Epithelial cell of proximal tubule (primary cell): Measurements from ENCODE around the gene STAP2. TPM values are rescaled to one million over a fixed set of nuclear protein-coding genes. Genes with fewer than 3 reads are reported as not detected.

ENCODE experiments used
- DNase-seq: peaks from one replicate; pipeline ENCODE4 v3.0.0-alpha.2; 2011; ENCODE audit warnings: low read depth
- H3K4me3 ChIP-seq: 2 replicates; pipeline ENCODE4 v1.5.1; 2011; ENCODE audit warnings: low read depth, mild to moderate bottlenecking, low read length
- total RNA-seq: library from RNA; depleted of rRNA; stranded (reverse); fragments of >200 nt; gene quantifications from 2 replicates; pipeline ENCODE4 v1.2.3, GENCODE V29; 2015
- TF ChIP-seq, protein P1 (sequence below): conservative IDR thresholded peaks from 2 replicates; pipeline ENCODE4 v1.5.1; 2012; ENCODE audit warnings: low read depth, mild to moderate bottlenecking, low read length

The STAP2 gene
- total RNA-seq, 1 donor from 2014 or later: 49.2 TPM

DNA sequence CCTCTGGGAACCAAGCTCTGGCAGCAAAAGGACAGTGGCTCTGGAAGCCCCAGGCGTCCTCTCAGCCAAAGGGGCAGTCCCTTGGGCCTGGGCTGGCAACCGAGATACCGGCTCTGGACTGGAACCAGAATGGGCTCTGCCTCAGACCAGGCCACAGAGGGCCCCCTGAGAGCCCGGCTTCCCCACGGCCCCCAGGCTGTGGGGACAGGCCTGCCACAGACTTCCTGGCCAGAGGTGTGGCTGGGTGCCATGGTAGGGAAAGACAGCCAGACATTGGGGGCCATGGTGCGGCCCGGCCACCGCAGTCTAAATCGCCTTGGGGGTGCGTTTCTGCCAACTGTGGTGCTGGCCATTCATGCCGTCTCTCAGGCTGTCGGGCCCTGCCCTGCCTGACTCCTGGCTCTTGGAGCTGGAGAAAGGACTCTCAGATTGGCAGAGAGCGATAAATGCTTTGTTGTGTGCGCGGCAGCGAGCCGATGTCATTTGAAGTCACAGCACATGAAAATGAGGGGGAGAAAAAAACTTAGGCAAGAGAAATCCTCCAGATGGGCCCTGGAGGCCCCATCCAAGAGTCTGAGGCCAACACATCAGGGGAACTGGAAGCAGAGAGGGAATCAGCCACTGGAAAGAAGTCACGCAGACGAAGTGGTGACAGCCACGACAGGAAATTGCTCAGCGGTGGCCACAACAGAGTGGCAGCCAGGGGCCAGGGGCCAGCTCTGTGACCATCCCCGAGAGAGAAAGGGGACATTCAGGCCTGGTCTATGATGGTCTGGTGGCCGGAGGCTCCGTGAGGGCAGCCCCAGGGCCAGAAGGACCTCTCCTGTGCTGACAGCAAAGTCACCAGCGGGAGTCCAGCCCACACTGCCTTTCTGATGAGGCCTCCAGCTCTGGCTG lies 35.2 kb upstream of the STAP2 start:
- DNase-seq: no peak
- TF ChIP-seq, protein P1, sequence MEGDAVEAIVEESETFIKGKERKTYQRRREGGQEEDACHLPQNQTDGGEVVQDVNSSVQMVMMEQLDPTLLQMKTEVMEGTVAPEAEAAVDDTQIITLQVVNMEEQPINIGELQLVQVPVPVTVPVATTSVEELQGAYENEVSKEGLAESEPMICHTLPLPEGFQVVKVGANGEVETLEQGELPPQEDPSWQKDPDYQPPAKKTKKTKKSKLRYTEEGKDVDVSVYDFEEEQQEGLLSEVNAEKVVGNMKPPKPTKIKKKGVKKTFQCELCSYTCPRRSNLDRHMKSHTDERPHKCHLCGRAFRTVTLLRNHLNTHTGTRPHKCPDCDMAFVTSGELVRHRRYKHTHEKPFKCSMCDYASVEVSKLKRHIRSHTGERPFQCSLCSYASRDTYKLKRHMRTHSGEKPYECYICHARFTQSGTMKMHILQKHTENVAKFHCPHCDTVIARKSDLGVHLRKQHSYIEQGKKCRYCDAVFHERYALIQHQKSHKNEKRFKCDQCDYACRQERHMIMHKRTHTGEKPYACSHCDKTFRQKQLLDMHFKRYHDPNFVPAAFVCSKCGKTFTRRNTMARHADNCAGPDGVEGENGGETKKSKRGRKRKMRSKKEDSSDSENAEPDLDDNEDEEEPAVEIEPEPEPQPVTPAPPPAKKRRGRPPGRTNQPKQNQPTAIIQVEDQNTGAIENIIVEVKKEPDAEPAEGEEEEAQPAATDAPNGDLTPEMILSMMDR: no peak
- no peak overlapping the region for H3K4me3 ChIP-seq

DNA sequence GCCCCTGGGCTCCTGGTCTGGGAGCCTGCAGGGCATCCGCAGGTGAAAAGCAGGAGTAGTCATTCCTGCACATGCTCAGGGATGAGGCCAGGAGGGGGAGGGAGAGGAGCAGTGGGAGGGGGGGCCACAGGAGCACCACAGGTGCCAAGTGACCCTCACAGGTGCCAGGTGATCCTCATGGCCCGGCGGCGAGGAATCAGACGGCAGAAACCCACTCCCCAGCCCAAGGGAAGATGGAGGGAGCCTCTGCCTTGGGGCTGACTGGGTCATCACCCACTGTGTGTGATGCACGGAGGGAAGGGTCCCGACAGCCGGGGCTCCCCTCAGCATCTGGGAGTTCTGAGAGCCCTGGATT lies 34.4 kb upstream of the STAP2 start:
- H3K4me3 ChIP-seq: no peak overlapping the region
- TF ChIP-seq, protein P1: no peak
- no peak for DNase-seq

DNA sequence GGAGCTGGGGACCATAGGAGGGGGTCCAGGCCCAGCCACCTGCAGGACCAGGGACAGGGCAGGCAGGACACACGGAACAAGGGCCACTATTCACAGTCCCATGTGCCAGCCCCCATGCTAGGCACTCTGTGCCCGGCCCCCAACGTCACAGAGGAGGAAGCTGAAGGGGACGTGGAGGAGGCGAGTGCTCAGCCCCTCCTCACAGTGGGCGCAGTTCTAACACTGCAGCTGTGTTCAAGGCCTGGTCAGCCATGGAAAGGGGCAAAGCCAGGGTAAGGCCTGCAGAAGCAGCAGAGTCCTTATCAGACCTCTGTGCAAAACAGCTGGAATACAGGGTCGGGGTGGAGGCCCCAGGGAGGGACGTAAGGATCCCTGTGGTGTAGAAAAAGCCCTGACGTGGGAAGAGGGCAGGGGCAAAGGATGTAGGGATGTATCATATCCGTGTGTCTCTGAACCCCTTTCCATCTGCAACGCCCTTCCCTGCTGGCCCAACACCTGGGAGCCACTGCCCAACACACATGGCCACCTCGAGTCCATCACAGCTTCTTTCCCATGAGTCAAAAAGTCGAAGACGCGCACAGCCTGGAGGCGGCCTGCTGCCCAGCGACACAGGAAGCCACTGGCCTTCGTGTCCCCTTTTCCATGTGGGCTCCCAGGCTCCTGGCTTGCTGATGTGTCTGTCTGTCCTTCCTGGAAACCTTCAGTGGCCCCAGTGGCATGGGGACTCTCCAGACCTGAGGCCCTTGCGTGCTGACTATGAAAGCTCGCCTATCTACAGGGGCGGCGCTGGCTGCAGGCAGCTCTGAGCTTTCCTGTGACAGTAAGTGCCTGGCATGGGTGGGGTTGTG lies 33.8 kb upstream of the STAP2 start:
- DNase-seq: no peak
- H3K4me3 ChIP-seq: no peak overlapping the region
- TF ChIP-seq, protein P1: no peak

DNA sequence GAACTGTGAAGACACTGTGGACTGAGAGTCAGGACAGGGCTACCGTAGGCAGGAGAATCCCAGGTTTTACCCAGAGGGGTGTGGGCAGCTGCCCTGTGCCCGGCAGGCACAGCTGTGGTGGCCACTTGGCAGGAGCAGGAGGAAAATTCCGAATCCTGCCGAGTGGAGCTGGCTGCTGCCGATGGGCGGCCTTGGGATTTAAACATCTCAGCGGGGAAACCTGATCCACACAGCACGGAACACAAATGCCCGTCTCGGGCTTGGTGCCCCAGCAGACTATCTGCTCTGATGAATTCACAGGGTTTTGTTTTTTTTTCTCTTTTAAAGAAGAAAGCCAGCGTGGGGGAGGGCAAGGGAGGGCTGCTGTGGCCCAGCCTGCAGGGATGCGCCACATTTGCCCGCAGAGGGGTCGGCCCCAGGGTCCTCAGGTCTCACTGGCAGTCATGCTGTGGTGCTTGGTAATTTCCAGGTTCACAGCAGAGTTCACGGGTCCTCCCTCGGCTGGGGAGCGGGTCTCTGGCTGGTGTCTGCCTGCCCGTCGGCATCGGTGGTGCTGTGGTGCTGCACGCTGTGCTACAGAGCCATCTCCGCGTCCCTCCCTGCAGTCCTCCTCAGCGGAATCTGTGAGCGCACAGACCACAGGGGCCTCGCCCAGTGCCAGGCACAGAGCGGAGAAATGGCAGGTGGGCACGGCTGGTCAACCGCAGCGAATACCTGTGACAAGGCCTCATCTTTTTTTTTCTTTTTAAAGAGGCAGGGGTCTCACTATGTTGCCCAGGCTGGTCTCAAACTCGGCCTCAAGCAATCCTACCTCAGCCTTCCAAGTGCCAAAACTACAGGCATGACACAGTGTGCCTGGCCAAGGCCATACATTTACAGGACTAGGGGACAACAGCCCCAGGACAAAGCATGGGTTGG lies 32.9 kb upstream of the STAP2 start:
- TF ChIP-seq, protein P1: no peak
- no peak overlapping the region for H3K4me3 ChIP-seq
- DNase-seq: no peak

DNA sequence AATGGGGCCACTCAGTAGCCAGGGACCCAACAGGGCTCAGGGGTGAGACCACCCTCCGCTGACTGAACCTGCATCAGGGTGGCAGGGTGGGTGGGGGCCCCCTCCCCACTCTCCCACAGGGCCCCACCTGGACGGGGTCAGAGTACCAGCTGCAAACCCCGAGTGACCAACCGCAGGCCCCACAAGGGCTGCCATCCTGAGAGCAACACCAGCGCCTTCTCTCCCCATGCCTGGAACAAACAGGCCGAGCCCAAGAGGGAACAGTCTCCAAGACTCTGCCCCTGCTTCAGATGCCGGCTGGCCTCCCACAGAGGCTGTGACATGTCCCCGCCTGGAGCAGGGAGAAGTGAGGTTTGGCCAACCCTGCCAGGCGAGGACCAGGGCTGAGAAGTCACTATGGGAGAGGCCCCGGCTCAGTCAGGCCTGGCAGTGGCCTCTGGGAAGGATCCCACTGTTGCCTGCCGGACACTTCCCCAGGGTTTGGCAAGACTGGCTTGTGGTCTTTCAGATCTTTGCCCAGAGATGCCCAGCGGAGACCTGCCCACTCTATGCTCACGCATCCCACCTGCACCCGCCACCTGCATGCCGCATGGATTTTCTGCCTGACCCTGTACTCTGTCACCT lies 31.9 kb upstream of the STAP2 start:
- no peak for DNase-seq
- H3K4me3 ChIP-seq: no peak overlapping the region
- TF ChIP-seq, protein P1: no peak

DNA sequence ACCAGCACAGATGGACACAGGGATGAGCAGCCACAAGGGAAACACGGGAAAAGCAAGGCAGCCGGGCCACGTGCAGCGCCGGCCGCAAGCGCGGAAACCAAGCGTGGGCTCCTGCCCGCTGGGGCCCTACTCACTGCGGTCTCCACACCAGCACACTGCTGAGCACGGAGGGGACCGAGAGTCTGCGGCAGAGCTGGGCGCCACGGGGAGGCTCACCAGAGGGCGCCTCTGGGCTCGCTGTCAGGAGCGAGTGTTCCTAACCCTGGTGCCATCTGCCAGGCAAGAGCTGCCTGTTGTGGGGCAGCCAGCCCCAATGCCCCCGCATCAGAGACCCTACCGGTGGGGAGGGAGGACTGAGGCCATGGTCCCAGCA lies 31.2 kb upstream of the STAP2 start:
- peak overlapping the region; percentile 44 for H3K4me3 ChIP-seq
- TF ChIP-seq, protein P1: peak; percentile 56
- no peak for DNase-seq
